Stomach smooth muscle (tissue), 2 donors: Measurements from ENCODE around the gene SMIM44.
"Not testable (repeated sequence)": the region's sequence is repeated elsewhere in the genome, so short reads cannot be mapped to it uniquely, and the experiment has no call there.

ENCODE experiments used
- H3K27ac ChIP-seq: one replicate; pipeline ENCODE4 v1.7.0; 2013; ENCODE audit warnings: mild to moderate bottlenecking, low read length, inconsistent platforms
- H3K27me3 ChIP-seq, 2 donors: one replicate each; pipeline ENCODE4 v1.7.0; 2013; ENCODE audit warnings: low read length in 2 of 2; ENCODE audit not compliant: insufficient read depth in 2 of 2, control insufficient read depth in 1 of 2
- H3K36me3 ChIP-seq, 2 donors: one replicate each; pipeline ENCODE4 v1.7.0; 2013; ENCODE audit warnings: low read length in 2 of 2; ENCODE audit not compliant: control insufficient read depth in 2 of 2, insufficient read depth in 2 of 2
- H3K4me1 ChIP-seq: one replicate; pipeline ENCODE4 v1.7.0; 2013; ENCODE audit warnings: low read length; ENCODE audit not compliant: control insufficient read depth, insufficient read depth
- H3K4me3 ChIP-seq, 2 donors: one replicate each; pipeline ENCODE4 v1.7.0; 2013; ENCODE audit warnings: low read length in 2 of 2
- H3K9ac ChIP-seq, 2 donors: one replicate each; pipeline ENCODE4 v1.7.0; 2013; ENCODE audit warnings: low read length in 2 of 2, mild to moderate bottlenecking in 1 of 2
- H3K9me3 ChIP-seq, 2 donors: one replicate each; pipeline ENCODE4 v1.7.0; 2013; ENCODE audit warnings: low read length in 2 of 2; ENCODE audit not compliant: control insufficient read depth in 2 of 2
- donor health status: healthy.
- donor health status: Pancreatic carcinoma.

The SMIM44 gene

DNA sequence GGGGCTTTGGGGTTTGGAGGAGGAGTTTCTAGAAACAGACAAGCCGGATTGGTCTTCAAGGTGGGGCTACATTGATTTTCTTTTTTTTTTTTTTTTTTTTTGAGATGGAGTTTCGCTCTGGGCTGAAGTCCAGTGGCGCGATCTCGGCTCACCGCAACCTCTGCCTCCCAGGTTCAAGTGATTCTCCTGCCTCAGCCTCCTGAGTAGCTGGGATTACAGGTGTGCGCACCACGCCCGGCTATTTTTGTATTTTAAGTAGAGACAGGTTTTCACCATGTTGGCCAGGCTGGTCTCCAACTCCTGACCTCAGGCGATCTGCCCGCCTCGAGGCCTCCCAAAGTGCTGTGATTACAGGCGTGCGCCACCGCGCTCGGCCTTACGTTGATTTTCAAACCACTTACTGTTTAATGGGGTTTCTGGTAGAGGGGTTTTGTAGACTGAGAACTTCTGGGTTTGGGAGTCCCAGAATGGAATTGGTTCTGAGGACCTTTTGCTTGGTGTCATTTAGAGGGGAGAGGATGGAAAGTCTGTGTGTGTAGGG lies 24.9 kb upstream of the SMIM44 start:
- H3K4me1 ChIP-seq: peaks cover 23% of the 10 kb centered on the region
- not testable (repeated sequence) for H3K27me3 ChIP-seq, H3K27ac ChIP-seq, H3K36me3 ChIP-seq, H3K9ac ChIP-seq, H3K9me3 ChIP-seq, H3K4me3 ChIP-seq

DNA sequence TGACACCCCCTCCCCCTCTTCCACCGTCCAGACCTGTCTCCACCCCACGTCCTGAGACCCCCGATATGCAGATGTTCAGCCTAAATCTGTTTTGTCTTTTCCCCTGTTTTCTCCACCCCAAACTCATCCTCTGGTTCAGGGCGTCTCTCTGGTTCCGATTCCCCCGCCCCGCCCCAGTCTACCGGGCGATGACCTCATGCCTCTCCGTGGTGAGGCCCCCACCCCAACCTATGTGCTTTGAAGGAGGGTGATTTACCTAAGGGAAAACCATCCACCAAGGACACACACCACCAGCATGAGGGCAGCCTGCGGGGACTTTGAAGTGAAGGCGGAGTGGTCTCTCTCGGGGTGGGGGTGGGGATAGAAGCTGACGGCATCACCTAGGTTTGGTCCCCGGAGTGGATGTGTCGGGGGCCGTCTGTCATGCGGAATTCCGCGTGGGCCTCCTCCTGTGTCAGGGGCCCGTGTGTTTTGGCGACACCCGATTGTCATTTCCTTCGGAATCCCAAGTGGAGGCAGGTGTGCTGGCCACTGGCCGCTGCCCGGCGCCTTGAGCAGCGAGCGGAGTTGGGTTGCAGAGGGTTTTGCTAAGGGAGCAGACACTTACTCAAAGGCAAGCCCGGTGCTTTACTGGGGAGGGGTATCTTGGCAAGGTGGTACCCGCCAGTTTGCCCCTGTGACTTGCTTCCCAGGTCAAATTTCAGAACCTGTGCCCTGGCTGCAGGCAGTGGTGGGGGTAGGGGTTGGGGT lies 24.3 kb upstream of the SMIM44 start:
- Histone ChIP-seq H3K27ac (no peak overlapping the region), H3K4me3 (peak overlapping the region; percentile 73 to 97), H3K27me3 (no peaks in the 10 kb centered on the region), H3K9me3 (no peaks in the 10 kb centered on the region), H3K36me3 (no peaks in the 10 kb centered on the region), H3K9ac (peak overlapping the region; percentile 60 to 82), H3K4me1 (peaks cover 23% of the 10 kb centered on the region)

DNA sequence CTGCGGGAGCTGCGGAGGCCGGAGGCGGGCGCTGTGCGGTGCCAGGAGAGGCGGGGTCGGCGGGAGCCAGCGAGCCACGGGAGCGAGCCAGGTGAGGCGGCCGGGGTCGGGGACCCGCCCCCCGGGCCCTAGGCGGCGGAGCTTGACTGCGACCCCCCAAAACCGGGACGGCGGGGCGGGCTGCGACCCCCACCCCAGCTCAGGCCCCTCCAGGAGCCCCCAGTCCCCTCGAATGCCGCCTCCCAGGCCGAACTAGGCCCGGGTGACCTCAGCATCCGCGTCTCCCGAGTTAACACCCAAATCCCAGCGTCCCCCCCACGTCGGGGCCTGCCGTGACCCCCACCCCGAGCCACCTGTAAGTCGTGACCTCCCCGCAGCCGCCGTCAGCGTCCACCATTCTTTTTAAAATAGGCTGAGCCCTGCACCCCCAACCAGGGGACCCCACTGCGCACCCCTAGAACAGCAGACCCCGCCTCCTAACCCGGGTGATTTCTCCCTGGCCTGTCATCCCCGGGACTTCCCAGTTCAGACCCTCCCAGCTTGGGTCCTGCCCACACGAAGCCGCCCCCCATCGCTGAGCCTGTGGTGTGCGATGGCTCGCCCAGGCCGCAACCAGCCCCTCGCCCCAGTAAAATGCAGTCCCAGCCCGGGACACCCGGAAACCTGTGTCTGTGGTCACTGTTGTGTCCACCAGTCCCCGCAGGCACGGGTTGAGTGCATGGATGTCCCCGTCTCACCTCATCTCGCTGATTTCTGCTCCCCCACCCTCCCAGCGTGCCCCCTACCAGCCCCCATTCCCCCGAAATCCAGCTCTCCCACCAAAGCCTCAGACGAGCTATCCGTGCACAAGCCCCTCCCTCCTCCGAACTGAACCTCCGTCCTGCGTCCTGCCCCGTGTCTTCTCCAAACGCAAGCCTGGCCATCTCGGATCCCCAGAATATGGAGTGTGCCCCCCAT lies 23.4 kb upstream of the SMIM44 start:
- peak overlapping the region; percentile 73 to 97 for H3K4me3 ChIP-seq
- H3K4me1 ChIP-seq: peaks cover 21% of the 10 kb centered on the region
- no peaks in the 10 kb centered on the region for H3K27me3 ChIP-seq
- H3K9me3 ChIP-seq: no peaks in the 10 kb centered on the region
- no peaks in the 10 kb centered on the region for H3K36me3 ChIP-seq
- peak overlapping the region; percentile 69 for H3K27ac ChIP-seq
- peak overlapping the region; percentile 82 to 83 for H3K9ac ChIP-seq

DNA sequence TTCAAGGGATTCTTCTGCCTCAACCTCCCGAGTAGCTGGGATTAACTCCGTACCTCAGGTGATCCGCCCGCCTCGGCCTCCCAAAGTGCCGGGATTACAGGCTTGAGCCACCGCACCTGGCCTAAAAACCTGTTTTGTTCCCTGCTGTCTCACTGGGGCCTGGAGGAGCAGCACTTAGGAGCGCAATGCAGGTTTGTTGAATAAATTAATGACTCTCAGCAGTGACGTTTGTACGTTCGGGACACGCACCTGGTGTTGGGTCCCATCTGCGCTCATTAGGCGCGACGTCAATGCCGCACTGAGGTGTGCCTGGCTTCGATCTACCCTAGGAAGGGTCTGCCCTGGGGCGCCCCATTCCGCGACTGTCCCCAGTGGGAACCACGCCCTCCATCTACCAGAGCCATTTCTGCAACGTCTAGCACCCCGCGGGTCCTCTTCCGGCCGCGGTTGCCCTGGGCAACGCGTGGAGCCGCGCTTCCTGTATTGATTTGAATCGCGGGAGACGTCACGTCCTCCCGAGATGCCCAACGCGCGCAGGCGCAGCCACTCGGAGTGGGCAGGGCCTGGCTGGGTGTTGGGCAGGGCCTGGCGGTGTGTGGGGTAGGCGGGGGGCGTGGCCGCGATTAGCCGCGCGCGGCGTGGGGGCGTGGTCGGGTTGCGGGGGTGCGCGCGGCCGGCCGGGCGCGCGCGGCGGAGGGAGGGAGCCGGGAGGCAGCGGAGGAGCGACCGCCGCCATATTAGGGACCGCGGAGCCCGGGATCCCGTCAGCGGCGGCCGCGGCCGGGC lies 22.6 kb upstream of the SMIM44 start, which contains the start of gene FZR1:
FZR1 (plus strand) TSS at position 714 of the 786 bp plus-strand sequence. CDS start 16,679 bp downstream, outside the sequence.
- H3K27ac ChIP-seq: peak within 1 kb of the TSS; percentile 69
- no peaks in the 10 kb centered on the region for H3K36me3 ChIP-seq
- peak within 1 kb of the TSS; percentile 89 to 97 for H3K4me3 ChIP-seq
- H3K9ac ChIP-seq: peak within 1 kb of the TSS; percentile 82 to 83
- no peaks in the 10 kb centered on the region for H3K27me3 ChIP-seq
- no peaks in the 10 kb centered on the region for H3K9me3 ChIP-seq
- H3K4me1 ChIP-seq: peaks cover 21% of the 10 kb centered on the region

DNA sequence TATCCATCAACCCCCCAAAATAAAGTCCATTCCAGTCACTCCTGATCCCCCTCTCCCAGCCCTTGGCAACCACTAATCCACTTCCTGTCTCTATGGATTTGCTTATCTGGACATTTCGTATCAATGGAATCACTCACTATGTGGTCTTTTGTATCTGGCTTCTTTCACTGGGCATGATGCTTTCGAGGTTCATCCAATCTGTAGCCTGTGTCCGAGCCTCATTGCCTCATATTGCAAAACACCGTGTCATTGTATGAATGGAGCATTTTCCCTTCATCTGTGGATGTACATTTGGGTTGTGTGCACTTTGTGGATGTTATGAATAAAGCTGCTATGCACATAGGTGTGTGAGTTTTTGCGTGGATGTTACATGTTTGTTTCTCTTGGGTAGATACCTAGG lies 21.5 kb upstream of the SMIM44 start:
- no peak overlapping the region for H3K4me3 ChIP-seq
- no peaks in the 10 kb centered on the region for H3K27me3 ChIP-seq
- no peak overlapping the region for H3K27ac ChIP-seq
- H3K9ac ChIP-seq: no peak overlapping the region
- peaks cover 26% of the 10 kb centered on the region for H3K4me1 ChIP-seq
- H3K9me3 ChIP-seq: no peaks in the 10 kb centered on the region
- H3K36me3 ChIP-seq: no peaks in the 10 kb centered on the region

DNA sequence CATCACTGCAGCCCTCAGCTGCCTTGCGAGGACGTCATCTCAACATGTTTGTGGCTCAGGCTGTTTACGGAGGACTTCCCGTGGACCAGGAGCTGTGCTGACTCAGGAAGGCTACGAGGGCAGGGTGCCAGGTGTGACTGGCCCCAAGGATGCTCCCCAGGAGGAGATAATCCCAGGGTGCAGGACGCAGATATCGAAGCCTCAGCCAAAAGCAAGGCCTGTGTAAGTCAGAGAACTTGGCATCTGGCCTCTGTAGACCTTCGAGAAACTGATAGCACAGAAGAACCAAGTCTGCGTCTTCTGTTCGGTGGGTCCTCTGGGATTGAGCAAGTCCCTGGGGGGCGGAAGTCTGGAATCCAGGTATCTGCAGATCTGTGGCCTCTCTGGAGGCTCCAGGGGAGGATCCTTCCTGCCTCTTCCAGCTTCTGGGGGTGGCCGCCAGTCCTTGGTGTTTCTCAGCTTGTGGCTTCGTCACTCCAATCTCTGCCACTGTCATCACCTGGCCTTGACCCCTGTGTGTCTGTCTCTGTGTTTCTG lies 19.9 kb upstream of the SMIM44 start:
- Histone ChIP-seq H3K9ac (no peak overlapping the region), H3K27ac (no peak overlapping the region), H3K4me1 (peaks cover 22% of the 10 kb centered on the region), H3K9me3 (no peaks in the 10 kb centered on the region), H3K36me3 (no peaks in the 10 kb centered on the region), H3K4me3 (no peak overlapping the region), H3K27me3 (no peaks in the 10 kb centered on the region)

DNA sequence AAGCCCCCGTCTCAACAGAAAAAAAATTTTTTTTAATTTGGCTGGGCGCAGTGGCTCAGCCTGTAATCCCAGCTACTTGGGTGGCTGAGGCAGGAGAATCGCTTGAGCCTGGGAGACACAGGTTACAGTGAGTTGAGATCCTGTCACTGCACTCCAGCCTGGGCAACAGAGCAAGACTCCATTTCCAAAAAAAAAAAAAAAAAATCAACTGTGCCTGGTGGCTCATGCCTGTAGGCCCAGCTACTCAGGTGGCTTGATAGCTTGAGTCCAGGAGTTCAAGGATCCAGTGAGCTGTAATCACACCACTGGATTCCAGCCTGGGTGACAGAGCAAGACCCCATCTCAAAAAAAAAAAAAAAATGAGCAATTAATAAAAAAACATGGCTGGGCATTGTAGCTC lies 18.5 kb upstream of the SMIM44 start:
- H3K27ac ChIP-seq: no peak overlapping the region
- H3K4me1 ChIP-seq: peaks cover 14% of the 10 kb centered on the region
- H3K4me3 ChIP-seq: no peak overlapping the region
- no peak overlapping the region for H3K9ac ChIP-seq
- H3K9me3 ChIP-seq: no peaks in the 10 kb centered on the region
- no peaks in the 10 kb centered on the region for H3K27me3 ChIP-seq
- H3K36me3 ChIP-seq: peaks cover 2 to 5% of the 10 kb centered on the region in 2 donors

DNA sequence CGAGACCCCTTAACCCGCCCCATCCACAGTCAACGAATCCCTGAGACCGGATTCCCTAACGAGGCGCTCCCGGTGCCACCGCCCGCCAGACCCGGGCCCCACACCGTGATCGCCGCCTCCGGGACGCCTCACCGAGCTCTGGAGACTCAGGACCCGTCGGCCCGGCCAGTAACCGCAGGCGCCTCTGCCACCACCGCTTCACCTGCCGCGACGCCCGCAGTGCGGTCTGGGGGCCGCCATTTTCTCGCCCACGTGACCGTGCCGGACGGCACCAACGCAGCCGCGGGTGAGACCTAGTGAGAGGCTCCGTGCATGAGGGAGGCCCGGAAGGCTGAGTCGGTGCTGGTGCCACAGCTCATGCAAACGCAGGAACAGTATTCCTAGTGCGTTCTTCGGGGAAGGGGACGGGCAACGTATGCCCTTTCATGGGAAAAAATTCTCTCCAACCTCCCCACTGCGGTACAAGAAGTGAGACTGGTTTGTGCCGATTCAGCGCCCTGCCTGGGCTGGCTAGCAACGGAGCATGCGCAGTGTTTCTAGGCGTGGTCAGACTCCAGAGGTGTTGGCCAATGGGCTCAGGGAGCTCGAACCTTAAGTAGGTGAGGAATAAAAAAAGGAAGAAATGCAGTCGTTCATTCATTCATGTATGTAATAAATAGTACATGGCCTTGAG lies 17.3 kb upstream of the SMIM44 start, which contains the start of gene DOHH:
DOHH (minus strand) TSS at position 246 of the 673 bp plus-strand sequence. CDS start 3,860 bp downstream, outside the sequence.
- Histone ChIP-seq H3K36me3 (peaks cover 6 to 10% of the 10 kb centered on the region in 2 donors), H3K27me3 (no peaks in the 10 kb centered on the region), H3K4me3 (peak within 1 kb of the TSS; percentile 99), H3K4me1 (peaks cover 13% of the 10 kb centered on the region), H3K9ac (peak within 1 kb of the TSS; percentile 94 to 96), H3K9me3 (no peaks in the 10 kb centered on the region), H3K27ac (peak within 1 kb of the TSS; percentile 93)

DNA sequence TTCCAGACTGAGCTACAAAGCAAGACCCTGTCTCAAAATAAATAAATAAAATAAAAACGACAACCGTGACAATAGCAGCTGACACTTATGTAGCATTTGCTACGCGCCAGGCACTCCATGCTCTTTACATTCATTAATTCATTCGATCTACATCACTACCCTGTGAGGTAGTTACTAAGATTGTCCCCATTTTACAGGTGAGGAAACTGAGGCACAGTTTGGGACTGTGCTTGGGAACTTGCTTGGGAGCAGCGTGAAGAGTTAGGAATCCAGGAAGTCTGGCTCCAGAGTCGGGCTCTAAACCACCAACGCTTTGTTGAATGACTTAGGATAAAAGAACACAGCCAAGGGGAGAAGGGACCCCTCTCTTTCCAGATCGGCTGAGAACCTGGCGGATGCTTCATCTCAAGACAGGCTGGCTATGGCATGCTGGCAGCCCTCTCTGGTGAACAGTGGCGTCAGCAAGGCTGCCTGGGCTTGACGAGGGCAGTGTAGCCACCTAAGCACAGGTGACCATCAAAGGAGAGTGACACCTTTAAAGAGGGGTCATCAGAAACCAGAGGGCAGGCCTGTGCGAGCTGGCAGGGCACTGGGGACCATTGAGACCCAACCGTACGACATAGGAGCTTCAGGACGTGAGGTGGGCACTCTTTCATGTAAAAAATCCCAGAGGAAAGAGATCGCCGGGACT lies 16.6 kb upstream of the SMIM44 start:
- peaks cover 11% of the 10 kb centered on the region for H3K4me1 ChIP-seq

More for the DNA sequence above, 16.6 kb upstream of the SMIM44 start:
- Histone ChIP-seq H3K4me3 (peak overlapping the region; percentile 99), H3K9ac (peak overlapping the region; percentile 94 to 96), H3K27me3 (no peaks in the 10 kb centered on the region), H3K36me3 (peaks cover 9 to 14% of the 10 kb centered on the region in 2 donors), H3K27ac (peak overlapping the region; percentile 93), H3K9me3 (no peaks in the 10 kb centered on the region)
